ENCODE data around the gene TSEN34. TPM values are rescaled to one million over a fixed set of nuclear protein-coding genes. Genes with fewer than 3 reads are reported as not detected.

Gene TSEN34
- total RNA-seq: 80.0 TPM

DNA sequence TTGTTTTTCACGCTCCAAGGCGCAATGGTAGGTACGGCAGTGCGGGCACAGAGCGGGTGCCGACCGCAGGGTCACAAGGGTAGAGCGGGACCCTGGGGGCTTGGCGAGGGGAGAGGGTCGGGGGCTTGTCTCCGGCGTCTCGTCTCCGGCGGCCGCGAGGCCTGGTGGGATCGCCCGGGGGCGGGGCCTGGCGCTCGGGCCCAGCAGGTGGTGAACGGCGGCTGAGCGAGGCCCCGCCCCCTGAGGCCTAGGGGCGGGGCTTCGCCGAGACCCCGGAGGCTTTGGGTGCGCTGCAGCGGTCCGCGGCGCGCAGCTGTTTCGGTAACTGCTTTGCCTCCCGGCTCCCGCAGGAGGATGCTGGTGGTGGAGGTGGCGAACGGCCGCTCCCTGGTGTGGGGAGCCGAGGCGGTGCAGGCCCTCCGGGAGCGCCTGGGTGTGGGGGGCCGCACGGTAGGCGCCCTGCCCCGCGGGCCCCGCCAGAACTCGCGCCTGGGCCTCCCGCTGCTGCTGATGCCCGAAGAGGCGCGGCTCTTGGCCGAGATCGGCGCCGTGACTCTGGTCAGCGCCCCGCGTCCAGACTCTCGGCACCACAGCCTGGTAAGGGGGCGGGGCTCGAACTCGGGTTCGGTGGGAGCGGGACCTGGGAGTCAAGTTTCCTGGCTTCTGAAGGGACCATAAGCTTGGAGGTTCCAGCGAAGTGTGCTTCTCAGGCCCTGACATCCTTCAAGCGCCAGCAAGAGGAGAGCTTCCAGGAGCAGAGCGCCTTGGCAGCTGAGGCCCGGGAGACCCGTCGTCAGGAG lies at the start of gene TSEN34:
Gene TSEN34 (plus strand): TSS at position 298 of the 800 bp plus-strand sequence. CDS start 57 bp downstream, at position 355.
- peak in 2 of 3 donors; percentile 92 for DNase-seq (ENCODE audit: low read depth in 2 of 3, low spot score in 2 of 3)

DNA sequence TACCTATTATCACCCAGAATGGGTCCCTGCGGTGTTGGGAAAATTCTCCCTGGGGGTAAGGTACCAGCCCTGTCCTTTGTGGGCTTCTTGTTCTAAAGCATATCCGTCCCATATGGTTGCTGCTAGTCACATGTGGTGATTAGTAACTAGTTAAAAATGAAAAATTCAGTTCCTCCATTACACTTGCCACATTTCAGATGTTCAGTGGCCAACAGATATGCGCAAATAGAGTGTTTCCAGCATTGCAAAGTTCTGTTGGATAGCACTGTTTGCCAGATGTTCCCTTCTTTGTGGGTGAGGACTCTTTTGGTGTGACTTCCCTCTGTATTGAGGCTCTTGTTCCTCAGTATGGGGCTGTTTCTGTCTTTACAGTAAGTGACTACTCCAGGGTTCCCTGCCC lies 49.8 kb upstream of the TSEN34 start:
- DNase-seq (ENCODE audit: low read depth in 2 of 3, low spot score in 2 of 3): no peak

DNA sequence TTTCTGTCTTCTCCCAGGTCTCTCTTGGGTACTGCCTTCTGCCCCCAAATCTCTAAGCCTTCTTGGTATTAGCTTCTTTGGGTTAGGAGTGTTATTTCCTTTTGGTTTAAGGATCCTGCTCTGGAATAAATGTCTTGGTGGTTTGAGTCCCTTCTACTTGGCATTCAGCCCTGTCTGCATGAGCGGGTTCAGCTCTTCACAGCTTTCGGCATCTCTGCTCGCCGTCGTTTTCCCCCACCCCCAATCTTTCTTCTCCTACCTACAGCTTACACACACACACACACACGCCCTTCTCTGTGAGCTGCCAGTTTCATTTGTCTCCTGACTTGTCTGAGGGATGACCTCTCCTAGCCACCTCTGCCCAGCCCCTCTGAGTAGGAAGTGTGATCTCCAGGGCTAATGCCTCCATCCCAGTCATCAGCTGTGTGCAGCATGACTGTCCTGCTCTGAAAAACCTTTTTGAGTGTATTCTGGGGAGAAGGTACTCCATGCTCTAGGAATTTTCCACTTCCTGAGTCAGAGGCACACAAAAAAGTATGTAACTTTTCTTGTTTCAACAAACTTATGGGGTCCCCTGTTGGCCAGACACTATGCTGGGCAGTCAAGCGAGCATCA lies 48.8 kb upstream of the TSEN34 start:
- DNase-seq (ENCODE audit: low read depth in 2 of 3, low spot score in 2 of 3): no peak

DNA sequence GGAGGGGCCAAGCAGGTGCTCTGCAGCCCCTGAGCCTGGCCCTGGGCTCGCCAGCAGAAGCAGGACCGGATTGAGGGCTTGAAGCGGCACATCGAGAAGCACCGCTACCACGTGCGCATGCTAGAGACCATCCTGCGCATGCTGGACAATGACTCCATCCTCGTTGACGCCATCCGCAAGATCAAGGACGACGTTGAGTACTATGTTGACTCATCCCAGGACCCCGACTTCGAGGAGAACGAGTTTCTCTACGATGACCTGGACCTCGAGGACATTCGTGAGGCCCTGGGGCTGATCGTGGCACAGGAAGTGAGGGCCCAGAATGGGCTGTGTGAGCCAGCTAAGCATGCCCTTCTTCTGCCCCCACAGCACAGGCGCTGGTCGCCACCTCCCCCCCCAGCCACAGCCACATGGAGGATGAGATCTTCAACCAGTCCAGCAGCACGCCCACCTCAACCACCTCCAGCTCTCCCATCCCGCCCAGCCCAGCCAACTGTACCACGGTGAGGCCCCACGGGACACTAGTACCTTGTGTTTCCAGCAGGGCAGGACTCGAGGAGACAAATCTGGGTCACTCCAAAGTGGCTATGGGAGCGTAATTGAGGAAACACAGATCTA lies 45.5 kb upstream of the TSEN34 start:
- no peak for DNase-seq (ENCODE audit: low read depth in 2 of 3, low spot score in 2 of 3)

DNA sequence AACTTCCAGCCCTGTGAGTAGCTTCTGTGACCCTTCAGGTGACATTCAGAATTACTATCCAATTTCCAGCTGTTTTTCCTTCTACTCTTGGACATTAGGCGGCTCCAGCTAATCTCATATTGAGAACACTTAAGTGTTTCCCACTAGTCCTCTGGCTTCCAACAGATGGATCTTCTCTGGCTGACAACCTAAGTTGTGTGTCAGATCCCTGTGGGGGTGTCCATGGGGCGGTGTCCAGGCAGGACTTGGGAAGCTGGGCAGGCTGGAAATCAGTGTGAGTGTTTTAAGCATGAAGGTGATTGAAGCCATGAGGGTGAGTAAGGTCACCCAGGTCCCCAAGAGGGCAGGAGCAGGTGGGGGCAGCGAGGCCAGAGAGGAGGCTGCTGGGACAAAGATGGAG lies 43.4 kb upstream of the TSEN34 start:
- DNase-seq (ENCODE audit: low read depth in 2 of 3, low spot score in 2 of 3): no peak

DNA sequence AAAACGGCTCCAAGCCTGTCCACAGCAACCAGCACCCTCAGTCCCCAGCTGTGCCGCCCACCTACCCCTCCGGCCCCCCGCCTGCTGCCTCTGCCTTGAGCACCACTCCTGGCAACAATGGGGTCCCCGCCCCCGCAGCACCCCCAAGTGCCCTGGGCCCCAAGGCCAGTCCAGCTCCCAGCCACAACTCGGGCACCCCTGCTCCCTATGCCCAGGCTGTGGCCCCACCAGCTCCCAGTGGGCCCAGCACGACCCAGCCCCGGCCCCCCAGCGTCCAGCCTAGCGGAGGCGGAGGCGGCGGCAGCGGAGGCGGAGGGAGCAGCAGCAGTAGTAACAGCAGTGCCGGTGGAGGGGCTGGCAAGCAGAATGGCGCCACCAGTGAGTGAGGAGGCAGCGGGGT lies 43.0 kb upstream of the TSEN34 start:
- no peak for DNase-seq (ENCODE audit: low read depth in 2 of 3, low spot score in 2 of 3)

DNA sequence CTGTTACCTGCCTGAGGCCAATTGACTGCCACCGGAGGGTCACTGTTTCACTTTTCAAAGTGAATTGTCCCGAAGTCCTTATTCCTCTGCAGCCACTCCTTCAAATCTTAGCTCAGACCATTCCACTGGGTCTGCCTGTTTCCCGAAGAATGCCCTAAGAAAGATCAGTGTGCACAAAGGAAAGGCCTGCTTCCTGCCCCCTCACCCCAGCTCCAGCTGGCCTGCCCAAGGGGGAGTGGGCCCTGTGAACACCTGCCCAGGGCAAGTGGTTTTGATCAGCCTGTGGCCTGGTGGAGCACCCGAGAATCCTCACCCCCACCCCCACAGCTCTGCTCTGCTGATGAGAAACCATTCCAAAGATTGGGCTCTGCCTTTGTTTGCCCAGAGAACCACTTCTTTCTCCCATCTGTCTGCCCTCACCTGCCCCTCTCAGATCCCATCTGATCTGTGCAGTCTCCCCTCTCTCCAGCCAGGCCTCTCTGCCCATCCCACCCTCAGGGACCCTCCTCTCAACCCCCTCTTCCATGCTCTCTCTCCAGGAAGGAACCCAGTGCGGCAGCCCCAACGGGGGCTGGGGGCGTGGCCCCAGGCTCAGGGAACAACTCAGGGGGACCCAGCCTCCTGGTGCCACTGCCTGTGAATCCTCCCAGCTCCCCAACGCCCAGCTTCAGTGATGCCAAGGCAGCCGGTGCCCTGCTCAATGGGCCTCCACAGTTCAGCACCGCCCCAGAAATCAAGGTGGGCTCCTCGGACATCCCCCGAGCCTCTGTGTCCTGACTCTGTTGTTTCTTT lies 41.9 kb upstream of the TSEN34 start:
- DNase-seq (ENCODE audit: low read depth in 2 of 3, low spot score in 2 of 3): no peak

DNA sequence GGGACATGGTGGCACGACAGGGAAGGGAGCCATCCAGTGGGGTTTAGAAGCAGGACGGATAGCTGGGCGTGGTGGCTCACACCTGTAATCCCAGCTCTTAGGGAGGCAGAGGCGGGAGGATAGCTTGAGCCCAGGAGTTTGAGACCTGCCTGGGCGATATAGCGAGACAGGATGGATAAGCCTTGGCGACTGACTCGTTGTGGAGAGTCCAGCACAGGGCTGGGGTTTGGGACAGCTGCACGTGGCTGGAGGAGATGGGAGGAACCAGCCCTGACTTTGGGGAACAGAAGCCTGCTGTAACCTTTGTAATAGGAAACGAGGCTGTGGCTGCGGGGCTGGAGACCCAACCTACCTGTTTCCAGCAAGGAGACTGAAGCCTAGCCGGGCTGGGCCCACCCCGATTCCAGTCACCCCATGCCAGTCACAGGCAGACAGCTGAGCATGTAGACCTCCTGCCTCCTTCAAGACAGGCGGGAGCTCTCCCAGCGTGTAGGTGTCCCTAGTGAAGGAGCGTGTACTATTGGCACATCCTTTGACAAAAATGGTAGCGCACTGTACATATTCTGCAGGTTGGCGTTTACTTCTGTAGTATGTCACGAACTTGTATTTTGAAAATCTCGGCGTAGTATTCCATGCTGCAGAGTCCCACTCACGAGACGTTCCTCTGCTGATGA lies 39.6 kb upstream of the TSEN34 start:
- no peak for DNase-seq (ENCODE audit: low read depth in 2 of 3, low spot score in 2 of 3)

DNA sequence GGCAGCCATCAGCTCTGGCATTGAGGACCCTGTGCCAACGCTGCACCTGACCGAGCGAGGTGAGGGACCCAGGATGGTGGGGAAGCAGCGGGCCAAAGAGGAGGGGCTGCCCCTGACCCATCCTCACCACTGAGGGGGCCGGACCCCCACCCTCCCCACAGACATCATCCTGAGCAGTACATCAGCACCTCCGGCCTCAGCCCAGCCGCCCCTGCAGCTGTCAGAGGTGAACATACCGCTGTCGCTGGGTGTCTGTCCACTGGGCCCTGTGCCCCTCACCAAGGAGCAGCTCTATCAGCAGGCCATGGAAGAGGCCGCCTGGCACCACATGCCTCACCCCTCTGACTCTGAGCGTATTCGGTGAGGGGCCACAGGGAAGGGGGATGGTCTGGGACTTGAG lies 38.8 kb upstream of the TSEN34 start:
- no peak for DNase-seq (ENCODE audit: low read depth in 2 of 3, low spot score in 2 of 3)

DNA sequence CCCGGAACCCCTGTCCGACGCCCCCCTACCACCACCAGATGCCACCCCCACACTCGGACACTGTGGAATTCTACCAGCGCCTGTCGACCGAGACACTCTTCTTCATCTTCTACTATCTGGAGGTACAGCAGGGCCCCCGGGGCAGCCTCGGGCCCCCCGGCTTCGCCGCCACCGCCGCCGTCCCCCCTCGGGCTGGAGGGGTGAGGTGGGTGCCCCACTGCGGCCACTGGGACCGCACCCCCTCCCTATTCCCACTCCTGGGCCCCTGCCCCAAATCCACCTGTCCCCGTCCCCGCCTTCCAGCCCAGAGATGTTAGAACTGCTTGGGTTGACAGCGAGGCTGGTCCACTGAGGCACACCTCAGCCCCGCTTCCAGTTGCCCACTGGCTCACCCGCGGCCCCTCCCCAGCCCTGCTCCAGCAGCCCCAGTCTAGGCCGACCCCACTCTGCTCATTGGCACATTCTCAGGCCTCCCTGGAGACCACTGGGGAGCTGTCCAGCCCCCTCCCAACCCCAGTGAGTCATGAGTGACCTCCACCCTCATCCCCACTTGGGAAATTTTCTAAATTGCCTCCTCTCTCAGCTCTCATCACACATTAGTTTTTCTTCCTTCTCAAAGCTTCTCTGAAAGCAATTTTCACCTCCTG lies 38.1 kb upstream of the TSEN34 start:
- no peak for DNase-seq (ENCODE audit: low read depth in 2 of 3, low spot score in 2 of 3)

DNA sequence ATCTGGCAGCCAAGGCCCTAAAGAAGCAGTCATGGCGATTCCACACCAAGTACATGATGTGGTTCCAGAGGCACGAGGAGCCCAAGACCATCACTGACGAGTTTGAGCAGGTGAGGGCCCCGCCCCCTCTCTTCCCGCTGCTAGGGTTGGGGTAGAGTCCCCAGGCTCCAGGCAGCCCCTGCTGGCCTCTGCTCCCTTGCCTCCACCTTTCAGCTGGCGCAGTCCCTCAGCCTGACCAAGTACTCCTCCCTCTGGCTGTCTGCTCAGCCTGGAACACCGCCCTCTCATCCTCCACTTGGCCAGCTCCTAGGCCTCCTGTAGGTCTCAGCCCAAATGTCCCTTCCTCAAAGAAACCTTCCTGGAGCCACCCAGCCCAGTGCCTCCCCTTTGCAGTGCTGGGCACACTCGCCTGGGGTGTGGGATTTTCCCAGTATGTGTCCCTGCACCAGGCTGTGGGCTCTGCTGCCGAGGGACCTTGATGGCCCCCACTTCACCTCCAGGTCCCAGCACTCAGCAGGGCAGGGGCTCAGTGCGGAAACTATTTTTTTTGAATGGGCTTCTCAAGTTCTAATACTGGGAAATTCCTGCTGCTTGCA lies 37.3 kb upstream of the TSEN34 start:
- no peak for DNase-seq (ENCODE audit: low read depth in 2 of 3, low spot score in 2 of 3)

DNA sequence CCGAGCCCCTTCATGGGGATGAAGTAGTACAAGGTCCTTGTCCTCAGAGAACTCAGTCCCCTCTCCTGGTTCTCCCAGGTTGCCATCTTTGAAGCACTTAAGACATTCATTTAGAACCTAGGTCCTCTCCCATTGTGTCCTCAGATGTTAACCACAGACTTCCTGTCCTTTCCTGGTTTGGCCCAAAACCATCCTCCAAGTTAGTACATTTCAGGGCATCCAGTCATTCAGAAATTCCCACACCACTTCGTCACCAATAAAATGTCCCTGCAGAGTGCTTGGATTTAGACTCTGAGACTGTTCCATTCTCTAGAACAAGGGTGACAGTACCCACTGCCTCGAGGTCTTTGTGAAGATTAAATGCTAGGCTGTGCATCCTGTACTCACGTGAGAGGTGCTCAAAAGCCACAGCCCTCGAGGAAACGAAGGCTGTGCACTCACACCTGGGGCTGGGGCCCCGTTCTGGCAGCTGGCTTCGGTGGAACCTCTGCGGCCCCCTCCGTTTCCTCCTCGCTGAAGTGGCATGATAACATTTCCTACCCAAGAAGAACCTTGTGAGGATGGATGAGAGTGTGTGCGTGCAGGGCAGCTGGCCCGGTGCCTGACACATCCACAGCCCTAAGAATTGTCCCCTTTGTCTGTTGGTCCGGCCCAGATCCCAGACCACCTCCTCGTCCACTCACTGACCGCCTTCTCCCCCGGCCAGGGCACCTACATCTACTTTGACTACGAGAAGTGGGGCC lies 36.3 kb upstream of the TSEN34 start:
- DNase-seq (ENCODE audit: low read depth in 2 of 3, low spot score in 2 of 3): no peak

DNA sequence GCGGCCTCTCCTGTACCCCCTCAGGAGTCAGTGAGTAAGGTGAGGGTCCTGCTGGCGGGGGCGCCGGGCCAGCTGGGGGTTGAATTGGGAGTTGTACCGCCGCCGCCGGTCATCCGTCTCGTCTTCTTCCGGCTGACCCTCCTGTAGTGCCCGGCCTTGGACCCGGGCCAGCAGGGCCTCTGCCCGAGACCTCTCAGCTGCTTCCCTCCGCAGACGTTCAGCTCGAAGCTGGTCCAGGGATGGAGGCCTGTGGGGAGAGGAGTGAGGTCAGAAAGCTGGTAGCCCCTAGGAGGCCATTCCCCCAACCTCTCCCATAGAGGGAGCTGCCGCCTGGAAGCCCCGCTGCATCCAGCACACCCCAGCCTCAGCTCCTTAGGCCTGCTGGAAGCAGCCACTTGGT lies 35.4 kb upstream of the TSEN34 start:
- no peak for DNase-seq (ENCODE audit: low read depth in 2 of 3, low spot score in 2 of 3)

DNA sequence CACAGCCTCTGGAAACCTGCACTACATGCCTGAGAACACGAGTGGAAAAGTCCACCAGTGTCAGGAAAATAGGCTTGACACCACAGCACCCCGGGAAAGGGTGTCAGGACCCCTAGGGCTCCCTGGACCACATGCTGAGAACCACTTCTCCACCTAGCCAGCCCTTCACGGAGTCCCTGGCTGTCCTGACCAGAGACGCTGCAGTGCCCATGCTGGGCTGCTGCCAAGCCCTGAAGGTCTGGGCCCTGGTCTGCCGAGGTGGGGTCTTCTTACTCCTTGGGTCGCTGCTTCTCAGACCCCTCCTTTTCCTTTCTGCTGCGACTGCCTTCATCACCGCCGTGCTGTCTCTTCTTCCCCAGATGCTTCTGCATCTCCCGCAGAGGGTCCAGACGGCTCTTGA lies 34.6 kb upstream of the TSEN34 start:
- no peak for DNase-seq (ENCODE audit: low read depth in 2 of 3, low spot score in 2 of 3)

DNA sequence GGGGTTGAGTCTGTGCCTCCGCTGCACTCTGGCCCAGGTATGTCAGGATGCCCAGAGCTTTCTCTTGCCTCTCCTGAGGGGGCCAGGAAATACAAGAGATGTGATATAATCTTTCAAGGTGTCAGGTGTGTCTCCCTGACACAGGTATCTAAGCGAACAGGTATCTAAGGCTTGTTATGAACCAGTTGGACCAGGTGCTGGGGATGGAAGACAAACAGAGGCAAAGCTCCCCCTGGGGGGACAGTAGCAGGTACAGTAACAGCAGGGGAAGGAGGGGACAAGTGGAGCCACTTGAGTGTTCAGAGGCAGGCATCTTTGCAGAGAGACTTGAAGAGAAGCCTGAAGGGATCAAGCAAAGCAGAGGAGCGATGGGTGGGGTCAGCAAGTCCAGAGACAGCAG lies 34.2 kb upstream of the TSEN34 start:
- DNase-seq (ENCODE audit: low read depth in 2 of 3, low spot score in 2 of 3): no peak

DNA sequence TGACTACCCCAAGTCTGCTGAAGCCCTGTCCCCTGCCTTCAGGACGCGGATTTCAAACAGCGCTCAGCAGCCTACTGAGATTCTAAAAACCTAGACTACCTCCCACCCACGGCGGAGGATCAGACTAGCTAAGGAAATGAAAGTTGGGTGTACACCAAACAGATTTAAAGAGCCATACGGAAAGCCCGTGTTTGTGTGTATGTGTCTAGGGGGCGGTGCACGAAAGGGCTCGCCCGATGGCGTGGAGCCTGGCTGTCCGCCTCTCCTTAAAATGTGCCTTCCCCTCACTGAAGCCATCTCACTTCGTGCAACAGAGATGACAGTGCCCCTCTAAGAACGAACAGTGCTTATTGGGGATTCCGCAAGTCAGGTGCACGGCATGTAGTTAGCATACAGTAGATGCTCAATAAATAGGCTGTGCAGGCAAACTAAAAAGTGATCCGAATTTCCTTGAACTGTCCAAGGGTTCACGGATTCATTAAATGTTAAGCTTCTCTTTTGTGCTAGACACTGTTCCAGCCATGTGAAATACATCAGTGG lies 32.2 kb upstream of the TSEN34 start:
- DNase-seq (ENCODE audit: low read depth in 2 of 3, low spot score in 2 of 3): no peak

DNA sequence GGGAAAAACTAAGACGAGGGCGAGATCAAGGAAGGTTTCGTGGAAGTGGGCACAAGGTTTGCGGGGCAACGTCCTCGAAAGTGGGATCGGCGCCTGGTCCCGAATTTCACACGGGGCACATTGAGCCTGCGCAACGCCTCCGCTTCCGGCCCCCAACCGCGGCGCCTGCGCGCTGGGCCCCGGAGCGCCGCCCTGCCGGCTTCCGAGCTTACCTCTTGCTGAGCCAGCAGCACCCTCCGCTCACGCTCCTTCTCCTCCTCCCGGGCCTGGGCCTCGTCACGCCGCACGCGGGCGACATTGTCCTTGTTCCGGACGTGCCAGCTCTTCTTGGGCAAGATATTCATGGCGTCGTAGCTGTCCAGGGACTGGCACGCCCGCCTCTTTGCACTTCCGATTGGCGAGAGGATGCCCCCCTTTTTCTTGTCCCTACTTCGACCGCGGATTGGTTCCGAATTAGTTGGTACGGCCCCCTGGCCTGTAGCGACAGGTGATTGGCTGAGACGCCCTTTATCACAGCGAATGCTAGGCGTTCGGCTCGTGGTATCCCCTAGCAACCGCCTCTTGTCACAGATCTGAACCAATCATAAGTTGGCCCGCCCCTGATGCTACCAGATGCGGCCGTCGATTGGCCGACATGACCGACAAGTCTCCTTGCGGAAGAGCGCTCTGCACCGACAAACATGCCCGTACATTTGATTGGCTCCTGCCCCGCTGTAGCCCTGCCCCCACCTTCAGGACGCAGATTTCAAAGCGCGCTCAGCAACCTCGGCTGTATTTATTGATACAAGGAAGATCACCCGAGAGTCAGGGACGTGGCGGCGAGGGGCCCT lies 31.5 kb upstream of the TSEN34 start, which contains the start of gene LENG1:
Gene LENG1 (minus strand): TSS at position 370 of the 830 bp plus-strand sequence. CDS start 26 bp downstream, at position 344.
- peak; percentile 91 to 100 (median 100) for DNase-seq (ENCODE audit: low read depth in 2 of 3, low spot score in 2 of 3)

Measured in hematopoietic multipotent progenitor cell (in vitro differentiated cells).